HG03460 (cell line): Measurements from ENCODE around the gene NTRK1.

Source experiments
- ATAC-seq: cut with Tn5 transposase; IDR thresholded peaks from one replicate; pipeline ENCODE4 v1.9.1; 2021; ENCODE audit not compliant: unreplicated experiment

NTRK1 gene

GRCh38 chr1:156836892-156837291, 23.8 kb upstream of the NTRK1 start:
- ATAC-seq: no peak

GRCh38 chr1:156838972-156839371, 21.7 kb upstream of the NTRK1 start:
- ATAC-seq: no peak

- no peak for ATAC-seq
Observed at GRCh38 chr1:156839426-156840109, 21.1 kb upstream of the NTRK1 start.

GRCh38 chr1:156840186-156840897, 20.3 kb upstream of the NTRK1 start:
- ATAC-seq: no peak

GRCh38 chr1:156840898-156841279, 19.8 kb upstream of the NTRK1 start:
- no peak for ATAC-seq

GRCh38 chr1:156841295-156841855, 19.3 kb upstream of the NTRK1 start:
- no peak for ATAC-seq

- ATAC-seq: no peak
Observed at GRCh38 chr1:156842618-156843300, 17.9 kb upstream of the NTRK1 start.

GRCh38 chr1:156844102-156844501, 16.6 kb upstream of the NTRK1 start:
- no peak for ATAC-seq

GRCh38 chr1:156844638-156845037, 16.0 kb upstream of the NTRK1 start:
- ATAC-seq: no peak

- no peak for ATAC-seq
Observed at GRCh38 chr1:156845055-156845952, 15.4 kb upstream of the NTRK1 start.

- ATAC-seq: no peak
Observed at GRCh38 chr1:156845953-156846545, 14.6 kb upstream of the NTRK1 start.

GRCh38 chr1:156846643-156847042, 14.0 kb upstream of the NTRK1 start:
- ATAC-seq: no peak

GRCh38 chr1:156847591-156848460, 12.8 kb upstream of the NTRK1 start:
- ATAC-seq: no peak

- no peak for ATAC-seq
Observed at GRCh38 chr1:156848461-156849150, 12.1 kb upstream of the NTRK1 start.

GRCh38 chr1:156849151-156849496, 11.5 kb upstream of the NTRK1 start:
- no peak for ATAC-seq

GRCh38 chr1:156851779-156852417, 8.8 kb upstream of the NTRK1 start:
- no peak for ATAC-seq

- ATAC-seq: no peak
Observed at GRCh38 chr1:156852418-156852874, 8.2 kb upstream of the NTRK1 start.

- ATAC-seq: no peak
Observed at GRCh38 chr1:156853761-156854160, 6.9 kb upstream of the NTRK1 start.
